Measurements from ENCODE around the gene ANTKMT.
A peak's percentile ranks its signal among the peaks of the same experiment; 100 is the strongest.
"Not testable (repeated sequence)": the region's sequence is repeated elsewhere in the genome, so short reads cannot be mapped to it uniquely, and the experiment has no call there.

ANTKMT gene

DNA sequence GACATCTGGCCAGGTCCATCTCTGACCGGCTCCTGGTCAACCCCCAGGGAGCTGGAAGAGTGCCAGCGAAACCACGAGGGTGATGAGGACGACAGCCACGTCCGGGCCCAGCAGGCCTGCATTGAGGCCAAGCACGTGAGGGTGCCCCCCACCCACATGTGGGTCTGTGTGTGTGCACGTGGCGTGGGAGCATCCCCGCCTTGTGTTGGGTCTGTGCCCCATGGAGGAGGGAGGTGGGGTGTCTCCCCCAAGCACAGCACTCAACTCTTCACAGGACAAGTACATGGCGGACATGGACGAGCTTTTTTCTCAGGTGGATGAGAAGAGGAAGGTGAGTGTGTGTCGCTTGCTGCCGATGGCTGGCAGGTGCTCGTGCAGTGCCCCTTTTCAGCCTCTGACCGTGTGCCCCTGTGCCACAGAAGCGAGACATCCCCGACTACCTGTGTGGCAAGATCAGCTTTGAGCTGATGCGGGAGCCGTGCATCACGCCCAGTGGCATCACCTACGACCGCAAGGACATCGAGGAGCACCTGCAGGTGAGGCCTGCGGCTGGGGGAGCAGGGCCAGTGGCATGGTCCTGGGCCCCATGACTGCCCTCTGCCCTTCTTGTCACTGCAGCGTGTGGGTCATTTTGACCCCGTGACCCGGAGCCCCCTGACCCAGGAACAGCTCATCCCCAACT is 39.1 kb upstream of the ANTKMT start:
- no peak for DNase-seq

DNA sequence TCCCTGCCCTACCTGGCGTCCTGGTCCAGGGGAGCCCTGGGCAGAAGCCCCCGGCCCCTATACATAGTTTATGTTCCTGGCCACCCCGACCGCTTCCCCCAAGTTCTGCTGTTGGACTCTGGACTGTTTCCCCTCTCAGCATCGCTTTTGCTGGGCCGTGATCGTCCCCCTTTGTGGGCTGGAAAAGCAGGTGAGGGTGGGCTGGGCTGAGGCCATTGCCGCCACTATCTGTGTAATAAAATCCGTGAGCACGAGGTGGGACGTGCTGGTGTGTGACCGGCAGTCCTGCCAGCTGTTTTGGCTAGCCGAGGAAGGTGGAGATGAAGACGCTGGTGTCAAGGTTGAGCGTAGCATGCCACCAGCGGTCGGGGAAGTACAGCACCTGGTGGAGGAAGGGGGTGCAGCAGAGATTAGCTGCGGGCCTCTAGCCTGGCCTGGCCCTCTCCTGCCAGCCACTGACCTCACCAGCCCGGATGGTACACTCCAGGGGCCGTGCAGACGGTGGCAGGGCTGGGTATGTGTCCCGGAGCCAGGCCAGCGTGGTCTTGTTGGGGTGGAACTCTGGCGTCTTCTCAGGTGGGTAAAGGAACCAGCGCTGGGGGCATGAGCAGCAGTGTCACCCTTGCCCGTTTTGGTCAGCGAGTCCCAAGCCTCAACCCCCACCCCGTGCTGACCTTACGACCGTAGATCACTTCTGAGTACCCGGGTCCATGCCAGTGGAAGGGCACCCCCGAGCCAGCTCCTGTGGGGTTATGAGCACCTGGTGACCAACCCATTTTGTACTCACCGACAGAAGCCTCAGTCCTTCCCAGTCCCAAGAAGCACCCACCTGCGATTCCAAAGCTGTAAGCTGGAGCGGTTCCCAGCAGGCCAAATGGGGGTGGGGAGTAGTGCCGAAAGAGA is 38.2 kb upstream of the ANTKMT start:
- DNase-seq, result no peak

DNA sequence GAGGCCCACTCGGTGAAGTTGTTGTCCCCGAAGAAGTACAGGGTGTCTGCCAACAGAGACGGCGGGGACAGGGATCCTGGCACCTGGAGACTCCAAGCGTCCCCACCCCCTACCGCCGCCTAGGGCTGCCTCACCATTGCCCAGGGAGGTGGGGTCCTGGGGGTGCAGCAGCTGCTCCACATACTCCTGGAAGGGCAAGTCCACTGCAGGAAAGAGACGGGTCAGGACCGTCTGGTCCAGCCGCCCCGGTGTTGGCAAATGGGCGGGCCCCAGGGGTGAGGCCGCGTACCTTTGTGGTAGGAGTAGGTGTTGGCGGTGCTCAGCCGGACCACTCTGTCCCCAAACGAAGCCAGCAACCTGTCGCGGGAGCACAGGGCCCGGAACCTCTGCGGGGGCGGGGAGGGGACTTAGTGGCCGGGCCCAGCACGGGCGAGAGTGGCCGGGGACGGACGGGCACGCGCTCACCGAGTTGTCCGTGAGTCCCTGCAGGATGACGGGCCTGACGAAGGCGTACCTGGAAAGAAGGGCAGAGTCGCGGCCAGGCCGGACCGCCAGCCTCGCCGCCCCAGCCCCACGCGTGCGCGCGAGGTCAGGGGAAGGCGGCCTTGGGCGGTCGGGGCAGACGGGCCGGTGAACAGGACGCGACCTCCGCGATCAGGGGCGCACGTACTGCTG is 37.4 kb upstream of the ANTKMT start:
- DNase-seq, result no peak

DNA sequence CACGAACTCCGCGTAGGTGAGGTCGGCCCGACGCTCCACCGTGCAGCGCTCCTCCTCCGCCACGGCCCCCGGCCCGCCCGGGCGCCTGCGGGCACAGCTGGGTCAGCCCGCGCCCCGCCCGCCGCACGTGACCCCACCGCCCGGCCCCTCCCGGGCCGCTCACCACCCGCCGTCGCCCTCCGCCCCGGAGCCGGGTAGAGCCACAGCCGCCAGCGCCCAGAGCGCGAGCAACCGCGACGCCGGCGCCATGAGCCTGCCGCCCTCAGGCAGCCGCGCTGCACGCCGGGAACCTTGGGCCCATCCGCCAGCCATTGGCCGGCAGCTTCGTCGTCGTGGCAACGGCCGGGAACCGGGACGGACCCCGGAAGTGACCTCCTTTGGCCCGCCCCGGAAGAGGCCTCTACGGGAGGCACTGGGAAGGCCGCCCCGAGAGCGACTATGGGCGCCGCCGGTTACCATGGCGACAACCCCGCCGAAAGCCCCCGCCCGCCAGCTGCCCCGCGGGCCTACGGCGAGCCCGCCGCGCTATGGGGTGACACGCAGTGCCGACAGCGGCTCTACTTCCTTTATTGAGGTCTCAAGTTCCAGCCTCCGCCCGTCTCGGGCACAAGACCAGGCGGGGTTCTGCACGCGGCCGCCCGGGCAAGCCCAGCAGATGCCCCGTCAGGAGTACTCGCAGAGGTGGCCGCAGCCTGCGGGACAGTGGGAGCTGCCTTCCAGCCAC is 36.7 kb upstream of the ANTKMT start, which contains the start of gene JMJD8:
JMJD8 (minus strand) TSS at position 264 of the 724 bp plus-strand sequence; CDS start at position 249, 15 bp downstream.
- DNase-seq, result peak; percentile 90

DNA sequence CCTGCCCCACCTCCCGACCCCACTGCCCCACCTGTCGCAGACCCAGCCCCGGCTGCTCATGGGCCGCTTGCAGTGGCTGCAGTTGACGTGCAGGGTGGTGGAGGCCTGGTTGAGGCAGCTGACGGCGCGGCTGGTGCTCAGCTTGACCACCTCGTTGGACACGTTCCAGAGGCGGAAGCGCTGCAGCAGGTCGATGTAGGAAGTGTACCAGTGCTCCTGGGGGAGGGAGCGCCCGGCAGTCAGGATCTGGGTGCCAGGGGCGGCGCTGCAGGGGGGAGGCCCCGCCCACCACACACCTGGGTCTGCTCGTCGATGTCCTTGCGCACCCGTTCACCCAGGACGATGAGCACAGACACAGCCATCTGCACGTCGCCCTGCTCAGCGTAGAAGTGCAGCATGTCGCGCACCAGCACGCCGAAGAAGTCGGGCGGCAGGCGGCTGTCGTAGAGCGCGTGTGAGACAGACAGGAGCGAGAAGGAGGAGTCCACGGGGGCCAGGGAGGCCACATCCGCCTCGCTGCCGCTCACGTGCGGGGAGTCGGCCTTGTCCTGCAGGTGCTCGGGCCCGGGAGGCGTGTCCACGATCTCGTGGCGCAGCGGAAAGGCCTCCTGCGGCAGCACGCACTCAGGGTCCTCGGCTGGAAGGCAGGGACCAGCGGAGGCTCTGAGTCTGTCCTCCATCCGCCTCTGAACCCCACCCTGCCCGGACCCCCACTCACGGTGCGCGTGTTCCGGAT is 35.8 kb upstream of the ANTKMT start:
- DNase-seq, result peak; percentile 59

DNA sequence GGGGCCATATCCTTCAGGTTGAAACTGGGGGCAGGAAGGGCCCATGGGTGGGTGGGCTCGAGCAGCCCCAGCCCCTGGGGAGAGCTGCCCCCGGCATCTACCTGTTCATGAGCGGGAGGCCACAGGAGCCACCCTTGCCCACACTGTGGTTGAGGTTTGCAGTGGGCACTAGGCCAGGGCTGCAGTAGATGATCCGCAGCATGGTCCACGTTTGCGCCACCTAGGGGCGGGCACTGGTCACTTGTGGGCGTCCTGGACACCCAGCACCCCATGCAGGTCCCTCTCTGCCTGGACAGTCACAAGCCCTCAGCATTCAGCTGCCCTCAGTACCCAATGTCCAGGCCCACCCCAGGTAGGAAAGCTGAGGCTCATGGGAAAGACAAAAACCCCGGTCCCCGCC is 35.0 kb upstream of the ANTKMT start:
- DNase-seq, result no peak

DNA sequence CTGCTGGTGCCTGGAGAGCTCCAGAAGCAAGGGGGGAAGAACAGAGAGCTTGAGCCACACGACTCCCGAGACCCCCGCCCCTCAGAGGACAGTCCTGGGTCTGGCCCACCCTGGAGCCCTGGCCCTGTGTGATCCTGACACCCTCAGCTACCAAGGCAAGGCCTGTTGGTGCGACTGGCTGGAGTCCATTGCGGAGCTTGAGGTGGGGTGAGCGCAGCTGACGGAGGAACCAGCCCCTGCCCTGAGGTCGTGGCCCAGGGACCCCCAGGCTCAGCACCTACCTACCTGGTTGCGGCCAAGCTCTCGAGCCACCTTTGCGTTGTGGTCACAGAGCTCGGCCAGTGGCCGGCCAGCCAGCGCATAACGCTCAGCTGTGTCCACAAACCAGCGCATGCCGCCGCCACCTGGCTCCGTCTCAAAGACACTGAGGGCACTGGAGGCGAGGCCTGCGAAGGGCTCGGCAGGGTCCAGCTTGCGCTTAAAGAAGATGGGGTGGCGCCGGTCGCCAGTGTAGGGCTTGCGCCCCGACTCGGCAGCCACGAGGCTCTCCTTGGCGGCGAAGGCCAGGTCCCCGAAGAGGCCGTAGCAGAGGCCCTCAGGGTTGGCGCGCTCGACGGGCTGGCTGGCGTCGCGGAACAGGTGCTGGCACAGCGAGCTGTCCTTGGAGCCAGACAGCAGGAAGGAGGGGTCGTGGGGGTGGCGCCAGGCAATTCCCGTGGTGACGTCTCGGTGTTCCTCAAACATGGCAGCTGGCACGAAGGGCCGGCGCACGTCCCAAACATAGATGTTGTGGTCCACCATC is 34.3 kb upstream of the ANTKMT start:
- no peak for DNase-seq

DNA sequence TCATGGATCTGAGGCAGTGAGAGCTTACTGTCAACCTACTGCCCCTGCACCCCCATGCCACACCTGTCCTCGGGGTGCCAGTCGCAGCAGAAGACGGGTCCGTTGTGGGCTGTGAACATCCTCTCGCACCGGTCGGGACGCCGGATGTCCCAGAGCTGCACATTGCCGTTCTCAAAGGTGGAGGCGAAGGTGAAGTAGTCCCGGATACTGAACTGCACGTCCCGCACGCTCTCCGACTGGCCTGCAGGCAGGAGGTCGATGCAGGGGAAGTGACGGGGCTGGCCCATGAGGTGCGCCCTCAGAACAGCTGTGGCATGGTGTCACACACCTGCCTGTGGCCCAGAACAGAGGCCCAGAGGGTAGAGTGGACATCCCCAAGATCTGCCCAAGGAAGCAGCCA is 33.4 kb upstream of the ANTKMT start:
- no peak for DNase-seq

DNA sequence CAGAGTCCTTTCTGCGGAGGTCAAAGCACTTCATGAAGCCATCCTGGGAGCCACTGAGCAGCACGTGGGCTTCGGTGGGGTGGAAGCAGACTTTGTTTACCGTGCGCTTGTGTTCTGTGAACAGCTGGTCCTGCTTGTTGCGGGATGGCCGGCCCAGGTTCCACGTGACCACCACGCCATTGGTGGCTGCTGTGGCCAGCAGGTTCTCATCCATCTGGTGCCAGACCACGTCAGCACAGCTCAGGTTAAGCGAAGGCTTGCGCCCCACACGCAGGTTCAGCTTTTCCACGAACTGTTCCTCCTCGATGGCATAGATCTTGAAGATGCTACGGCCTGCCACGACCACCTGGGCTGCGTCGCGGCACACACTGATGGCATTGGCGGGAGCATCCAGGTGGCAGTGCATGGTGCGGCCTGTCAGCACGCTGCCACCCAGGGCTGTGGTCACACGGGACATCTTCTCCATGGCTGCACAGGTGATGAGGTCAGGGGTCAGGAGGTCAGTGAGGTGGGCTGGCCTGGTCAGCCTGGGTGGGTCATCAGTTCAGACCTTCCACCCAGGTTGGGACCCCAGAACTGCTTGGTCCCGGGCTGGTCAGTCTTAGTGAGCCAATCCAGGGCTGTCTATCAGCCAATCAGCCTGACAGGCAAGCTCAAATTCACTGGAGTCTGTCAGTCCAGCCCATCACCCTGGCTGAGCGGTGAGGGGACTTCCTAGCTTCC is 31.6 kb upstream of the ANTKMT start:
- DNase-seq, result no peak

DNA sequence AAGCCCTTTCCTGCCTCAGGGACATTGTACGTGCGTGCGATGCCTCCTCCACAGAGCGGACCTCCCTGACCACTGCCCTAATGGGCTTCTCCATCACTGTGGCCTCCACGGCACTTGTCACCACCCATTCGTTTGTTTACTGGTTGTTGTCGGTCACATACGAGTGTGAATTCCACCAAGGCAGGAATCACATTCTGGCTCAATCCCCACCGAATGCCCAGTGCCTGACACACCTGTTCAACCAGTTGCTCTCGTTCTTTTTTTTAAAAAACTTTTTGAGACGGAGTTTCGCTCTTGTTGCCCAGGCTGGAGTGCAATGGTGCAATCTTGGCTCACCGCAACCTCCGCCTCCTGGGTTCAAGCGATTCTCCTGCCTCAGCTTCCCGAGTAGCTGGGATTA is 29.7 kb upstream of the ANTKMT start:
- not testable (repeated sequence) for DNase-seq

DNA sequence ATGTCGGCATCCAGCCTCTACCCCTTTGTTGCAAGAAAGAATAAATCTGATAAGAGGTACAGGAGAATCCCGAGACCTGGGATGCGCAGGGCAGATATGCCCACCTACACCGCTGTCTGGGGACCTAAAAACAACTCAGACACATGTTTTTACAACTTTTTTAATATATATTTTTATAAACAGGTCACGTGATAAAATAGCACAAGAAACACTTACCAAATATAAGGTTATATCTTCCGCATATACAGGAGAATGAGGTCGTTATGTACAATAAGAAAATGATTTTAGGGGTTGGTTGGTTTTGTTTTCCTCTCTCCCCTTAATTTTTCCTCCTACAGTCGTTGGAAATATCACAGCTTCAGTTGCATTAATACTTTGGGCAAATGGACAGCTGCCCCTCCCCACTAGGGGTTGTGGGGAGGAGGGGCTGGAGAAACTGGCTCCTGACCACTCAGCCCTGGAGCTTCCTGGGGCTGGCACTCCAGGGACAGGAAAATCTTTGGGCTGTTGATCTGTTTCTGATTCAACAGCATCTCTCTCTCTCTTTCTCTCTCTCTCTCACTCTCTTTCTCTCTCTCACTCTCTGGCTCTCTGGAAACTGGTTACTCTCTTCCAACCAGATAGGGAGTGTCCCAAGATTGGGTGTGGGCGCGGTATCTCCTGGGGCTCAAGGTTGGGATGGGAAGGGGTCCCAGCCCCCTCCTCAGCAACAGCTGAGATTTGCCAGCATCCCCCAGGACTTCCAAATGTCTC is 28.4 kb upstream of the ANTKMT start:
- no peak for DNase-seq

DNA sequence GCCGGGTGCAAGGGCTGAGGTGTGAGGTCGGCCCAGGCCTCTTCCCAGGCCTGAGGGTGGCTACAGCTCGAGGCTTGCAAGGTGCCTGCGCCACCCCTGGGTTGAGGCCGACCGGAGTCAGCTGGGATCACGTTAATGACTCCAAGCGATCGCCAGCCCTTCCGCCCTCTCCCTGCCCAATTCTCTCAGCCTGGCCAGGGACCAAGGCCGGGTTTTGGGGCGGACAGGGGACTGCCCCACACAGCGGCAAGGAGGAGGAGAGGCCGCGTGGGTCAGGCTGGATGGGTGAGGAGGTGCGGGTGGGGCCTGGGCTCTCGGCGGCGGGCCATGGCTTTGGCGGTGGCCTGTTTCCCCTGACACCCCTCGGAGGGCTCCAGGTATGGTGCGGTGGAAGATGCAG is 27.6 kb upstream of the ANTKMT start:
- no peak for DNase-seq

DNA sequence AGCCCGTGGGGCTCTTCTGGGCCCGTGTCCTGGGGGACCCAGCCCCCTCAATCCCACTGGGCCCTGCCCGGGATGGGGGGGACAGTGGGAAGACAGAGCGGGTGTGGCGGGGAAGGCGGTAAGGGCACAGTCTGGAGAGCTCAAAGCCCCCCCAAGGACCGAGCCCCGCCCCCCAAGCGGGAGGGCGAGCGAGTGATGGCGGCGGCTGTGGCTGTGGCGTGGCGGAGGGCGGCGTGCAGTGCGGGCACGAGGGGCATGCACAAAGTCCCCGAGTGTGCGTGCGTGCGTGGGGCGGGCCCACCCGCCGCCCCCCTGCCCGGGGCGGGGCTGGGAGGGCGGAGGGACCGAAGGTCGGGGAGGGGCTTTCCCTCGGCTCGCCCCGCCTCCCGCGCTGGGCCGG is 27.2 kb upstream of the ANTKMT start:
- no peak for DNase-seq

DNA sequence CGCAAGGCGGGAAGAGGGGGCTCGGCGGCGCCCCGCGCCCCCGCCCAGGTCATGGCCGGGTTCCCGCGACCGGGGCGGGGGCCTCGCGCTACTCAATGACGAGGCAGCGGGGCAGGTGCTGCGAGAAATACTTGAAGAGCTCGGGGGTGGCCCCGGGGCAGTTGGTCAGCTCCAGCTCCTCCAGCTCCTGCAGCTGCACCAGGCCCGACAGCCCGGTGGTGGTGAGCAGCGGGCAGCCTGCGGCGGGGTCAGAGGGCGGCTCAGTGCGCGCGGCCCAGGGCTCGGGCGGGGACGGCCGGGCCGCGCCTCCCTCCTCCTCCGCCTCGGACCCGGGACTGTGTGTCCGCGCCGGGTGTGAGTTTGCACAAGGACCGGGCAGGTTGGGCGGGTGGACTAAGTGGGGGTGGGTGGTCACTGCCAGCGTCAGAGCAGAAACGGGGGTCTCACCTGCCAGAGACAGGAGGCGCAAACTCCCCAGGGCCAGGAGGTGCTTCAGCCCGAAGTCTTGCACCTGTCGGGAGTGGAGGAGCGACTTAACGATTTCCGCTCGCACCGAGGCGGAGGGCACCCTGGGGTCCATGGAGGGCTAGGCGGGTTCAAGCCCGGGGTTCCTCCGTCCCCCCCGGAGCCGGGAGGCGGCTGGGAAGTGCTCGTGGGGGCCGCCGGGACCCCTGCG is 26.6 kb upstream of the ANTKMT start:
- no peak for DNase-seq

DNA sequence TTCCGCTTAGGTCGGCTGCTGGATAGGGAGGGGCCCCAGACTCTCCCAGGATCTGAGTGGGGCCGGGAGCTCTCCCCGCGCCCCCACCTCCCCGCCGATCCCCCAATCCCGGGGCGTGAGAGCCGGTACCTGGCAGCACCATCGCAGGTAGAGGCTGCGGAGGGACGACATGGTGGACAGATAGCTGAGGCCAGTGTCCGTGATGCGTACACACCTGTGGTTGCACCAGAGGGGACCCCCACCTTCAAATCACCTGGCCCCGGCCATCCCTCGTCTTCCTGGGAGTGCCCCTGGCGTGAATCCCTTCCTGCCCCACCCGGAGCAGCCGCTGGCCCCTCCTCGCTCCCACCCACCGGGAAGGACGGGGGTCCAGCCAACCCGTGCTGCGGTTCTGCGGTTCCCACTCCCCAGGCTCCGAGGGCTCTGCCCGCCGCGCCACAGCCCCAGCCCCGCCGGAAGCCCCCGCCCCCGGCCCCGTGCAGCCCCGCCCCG is 26.0 kb upstream of the ANTKMT start:
- no peak for DNase-seq

DNA sequence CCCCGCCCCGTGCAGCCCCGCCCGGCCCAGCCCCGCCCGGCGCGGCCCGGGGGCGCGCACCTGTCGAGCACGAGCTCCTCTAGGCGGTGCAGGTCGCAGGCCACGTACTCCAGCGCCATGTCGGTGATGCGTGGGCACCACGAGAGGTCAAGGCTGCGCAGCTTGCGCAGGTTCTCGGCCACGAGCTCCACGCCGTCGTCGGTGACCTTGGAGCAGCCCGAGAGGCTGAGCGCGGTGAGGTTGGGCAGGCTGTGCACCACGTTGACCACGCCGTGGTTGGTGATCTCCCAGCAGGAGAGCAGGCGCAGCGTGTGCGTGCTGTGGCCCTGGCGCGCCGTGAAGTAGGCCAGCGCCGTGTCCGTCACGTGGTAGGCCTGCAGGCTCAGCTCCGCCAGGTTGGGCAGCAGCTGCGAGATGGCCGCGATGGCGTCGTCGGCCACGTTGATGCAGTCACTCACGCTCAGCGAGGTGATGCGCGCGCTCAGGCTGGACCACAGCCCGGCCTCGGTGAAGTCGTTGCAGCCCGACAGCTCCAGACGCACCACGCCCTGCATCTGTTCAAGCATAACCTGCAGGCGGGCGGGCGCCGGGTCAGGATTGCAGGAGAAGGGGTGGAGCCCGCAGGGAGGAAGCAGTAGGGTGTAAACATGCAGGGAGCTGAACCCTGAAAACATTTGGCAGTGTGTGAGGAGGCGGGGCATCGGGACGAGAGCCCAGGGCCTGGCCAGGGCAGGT is 25.4 kb upstream of the ANTKMT start:
- peak; percentile 74 for DNase-seq

DNA sequence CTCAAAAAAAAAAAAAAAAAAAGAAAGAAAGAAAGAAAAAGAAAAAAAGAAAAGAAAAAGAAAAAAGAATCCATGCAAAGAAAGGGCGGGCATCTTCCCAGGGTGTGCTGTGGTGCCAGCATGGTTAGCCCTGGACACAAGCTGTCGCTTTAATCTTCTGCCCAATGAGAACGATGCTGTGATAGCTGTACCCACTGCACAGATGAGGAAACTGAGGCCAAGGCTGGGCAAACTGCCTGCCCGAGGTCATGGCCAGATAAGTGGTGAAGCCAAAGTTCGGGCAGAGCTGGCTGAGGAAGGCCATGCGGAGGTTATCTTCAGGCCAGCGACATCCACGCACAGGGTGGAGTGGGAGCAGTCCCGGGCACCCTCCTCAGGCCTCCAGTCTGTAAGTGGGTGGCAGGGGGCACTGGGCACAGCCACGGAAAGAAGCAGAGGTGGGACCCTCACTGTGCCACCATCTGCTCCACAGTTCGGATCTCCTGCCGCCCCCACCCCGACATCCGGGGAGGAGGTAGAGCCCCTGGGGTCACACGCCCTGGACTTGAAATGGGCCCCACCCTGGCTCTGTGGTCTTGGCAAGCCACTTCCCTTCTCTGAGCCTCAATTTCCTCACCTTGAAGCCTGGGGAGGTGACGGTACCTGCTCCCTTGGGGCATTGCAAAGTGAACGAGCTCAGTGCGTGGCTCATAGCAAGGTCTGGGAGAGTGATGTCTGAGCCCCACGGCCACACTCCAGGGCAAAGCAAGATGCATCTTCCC is 21.9 kb upstream of the ANTKMT start:
- DNase-seq, result no peak
